Endothelial cell of umbilical vein (primary cell): ENCODE measurements around the gene SMAD2. TPM values are rescaled to one million over a fixed set of nuclear protein-coding genes. Genes with fewer than 3 reads are reported as not detected.

ENCODE experiments used
- BruUV-seq: library from RNA; stranded (reverse); fragments of 400-500 nt; replicated peaks from 2 replicates; lab custom pipeline; 2021; lab: Mats Ljungman, UMichigan
- CTCF ChIA-PET: fragments of 300-600, 350-600 bp; sonication (Branson Sonifier 250); formaldehyde crosslinking; loops from one replicate; lab custom pipeline; 2021; ENCODE audit warnings: antibody characterized with exemption, inconsistent platforms; lab: Charles Lee
- POLR2A ChIA-PET: fragments of 300-600, 350-600 bp; sonication (Branson Sonifier 250); formaldehyde crosslinking; loops from one replicate; lab custom pipeline; 2021; ENCODE audit warnings: antibody characterized with exemption, inconsistent platforms; lab: Charles Lee
- DNase-seq: peaks from one replicate; pipeline ENCODE4 v3.0.0-alpha.2; 2011; ENCODE audit warnings: low read depth, low spot score
- FAIRE-seq: peaks from 2 replicates; lab custom pipeline; 2011; peaks lifted over from hg19 to GRCh38; lab: Jason Lieb, UNC
- H2AFZ ChIP-seq: 2 replicates; pipeline ENCODE4 v1.6.0; 2012; ENCODE audit warnings: low read depth, low read length, control low read depth, inconsistent platforms
- H3K27ac ChIP-seq: 2 replicates; pipeline ENCODE4 v1.5.1; 2011; ENCODE audit warnings: low read depth, mild to moderate bottlenecking, control low read depth, low read length, moderate library complexity; ENCODE audit not compliant: insufficient read depth
- H3K27me3 ChIP-seq, 2 experiments: 2 replicates each; pipeline versions ENCODE4 v1.6.0 to v1.6.1; 2011; ENCODE audit warnings: low read length in 2 of 2, mixed read lengths in 1 of 2; ENCODE audit not compliant: control insufficient read depth in 2 of 2, insufficient read depth in 2 of 2
- H3K36me3 ChIP-seq, 2 experiments: 2 replicates in 1 of 2; 3 replicates in 1 of 2; pipeline ENCODE4 v1.5.1; 2011; ENCODE audit warnings: low read length in 2 of 2, mild to moderate bottlenecking in 1 of 2, moderate library complexity in 1 of 2; ENCODE audit not compliant: control insufficient read depth in 2 of 2, insufficient read depth in 2 of 2; ENCODE audit errors: extremely low read depth in 1 of 2
- H3K4me1 ChIP-seq: 3 replicates; pipeline ENCODE4 v1.5.1; 2011; ENCODE audit warnings: mild to moderate bottlenecking, low read length; ENCODE audit not compliant: control insufficient read depth, insufficient read depth; ENCODE audit errors: extremely low read depth
- H3K4me2 ChIP-seq: 2 replicates; pipeline ENCODE4 v1.6.1; 2011; ENCODE audit warnings: low read length, control low read depth, mixed read lengths; ENCODE audit not compliant: insufficient read depth
- H3K4me3 ChIP-seq, 3 experiments: fragments of 200-600 bp in 1 of 3; sonication (generic), shearing (Covaris generic) in 1 of 3; replicated peaks in 1 of 3; 2 replicates each; pipeline ENCODE4 v1.5.1; 2011 to 2016; ENCODE audit warnings: control low read depth in 3 of 3, low read length in 3 of 3, mild to moderate bottlenecking in 2 of 3, inconsistent platforms in 1 of 3, low read depth in 1 of 3, moderate library complexity in 1 of 3; ENCODE audit not compliant: insufficient read depth in 1 of 3
- H3K79me2 ChIP-seq: 2 replicates; pipeline ENCODE4 v1.6.0; 2012; ENCODE audit warnings: low read length, inconsistent platforms; ENCODE audit not compliant: control insufficient read depth, insufficient read depth
- H3K9ac ChIP-seq: replicated peaks from 2 replicates; pipeline ENCODE3; 2011; ENCODE audit warnings: low read length, control low read depth; ENCODE audit not compliant: insufficient read depth; ENCODE audit errors: extremely low read depth
- H3K9me1 ChIP-seq: replicated peaks from 3 replicates; pipeline ENCODE4 v1.6.0; 2011; ENCODE audit warnings: mild to moderate bottlenecking, low read length; ENCODE audit not compliant: control insufficient read depth, insufficient read depth; ENCODE audit errors: extremely low read depth
- H3K9me3 ChIP-seq: replicated peaks from 2 replicates; pipeline ENCODE4 v1.5.1; 2012; ENCODE audit warnings: low read length, inconsistent platforms; ENCODE audit not compliant: control insufficient read depth, insufficient read depth
- H4K20me1 ChIP-seq: replicated peaks from 2 replicates; pipeline ENCODE3; 2011; ENCODE audit warnings: mild to moderate bottlenecking, low read length; ENCODE audit not compliant: control insufficient read depth, insufficient read depth; ENCODE audit errors: extremely low read depth
- EZH2 ChIP-seq: IDR thresholded peaks from 2 replicates; pipeline ENCODE4 v1.6.1; 2012; ENCODE audit warnings: borderline replicate concordance, low read depth, mild to moderate bottlenecking, moderate library complexity, low read length, inconsistent platforms; ENCODE audit not compliant: severe bottlenecking
- FOS ChIP-seq: IDR thresholded peaks from 2 replicates; pipeline ENCODE4 v1.6.1; 2011; ENCODE audit warnings: mild to moderate bottlenecking, low read length, moderate library complexity, borderline replicate concordance; ENCODE audit not compliant: insufficient read depth
- GATA2 ChIP-seq: IDR thresholded peaks from 2 replicates; pipeline ENCODE4 v1.7.0; 2011; ENCODE audit warnings: low read depth, mild to moderate bottlenecking, moderate library complexity, mixed read lengths, low read length; ENCODE audit not compliant: insufficient read length, insufficient read depth
- JUN ChIP-seq: IDR thresholded peaks from 2 replicates; pipeline ENCODE4 v1.6.1; 2011; ENCODE audit warnings: borderline replicate concordance, low read depth; ENCODE audit not compliant: insufficient read length, insufficient read depth
- MYC ChIP-seq: IDR thresholded peaks from one replicate; pipeline ENCODE4 v1.6.1; 2011; ENCODE audit warnings: mild to moderate bottlenecking, low read depth, low read length
- POLR2A ChIP-seq: IDR thresholded peaks from 2 replicates; pipeline ENCODE4 v1.6.1; 2012; ENCODE audit warnings: low read depth, mild to moderate bottlenecking, control low read depth, low read length
- POLR2AphosphoS5 ChIP-seq: IDR thresholded peaks from 2 replicates; pipeline ENCODE4 v1.6.1; 2012; ENCODE audit warnings: low read depth, mild to moderate bottlenecking, control low read depth, low read length, moderate library complexity; ENCODE audit not compliant: insufficient read depth
- dilution Hi-C: fragments of 300-500 bp; cut with MboI; formaldehyde crosslinking; loops from one replicate; pipeline ENCODE4 v1.15.0; 2019; ENCODE audit warnings: low sequenced_read_pairs; ENCODE audit not compliant: extremely low pct_ligation_motif_present
- intact Hi-C: fragments of 100-400 bp; cut with micrococcal nuclease; formaldehyde crosslinking; loops from one replicate; pipeline ENCODE4 v1.10.0; 2022
- polyA plus RNA-seq, 4 experiments: library from polyadenylated mRNA; depleted of rRNA in 3 of 4; stranded (reverse) in 3 of 4; unstranded in 1 of 4; fragments of >200 nt; gene quantifications; 2 replicates each; pipeline versions ENCODE4 v1.2.1 to v1.2.3, GENCODE V29; 2011 to 2012; ENCODE audit warnings: missing spikeins in 1 of 4
- total RNA-seq: library from RNA; stranded (reverse); gene quantifications from 2 replicates; pipeline ENCODE4 v1.2.3, GENCODE V29; 2021
- TF ChIP-seq, protein P1 (sequence below), 2 donors: IDR thresholded peaks; 1 replicate in 1 of 2; 2 replicates in 1 of 2; pipeline ENCODE4 v1.5.1; 2011; ENCODE audit warnings: low read length in 2 of 2, mild to moderate bottlenecking in 2 of 2, moderate library complexity in 2 of 2, control low read depth in 1 of 2, inconsistent platforms in 1 of 2, low read depth in 1 of 2; ENCODE audit not compliant: insufficient read depth in 1 of 2; ENCODE audit errors: extremely low read depth in 1 of 2
- TF ChIP-seq, protein P2 (sequence below): IDR thresholded peaks from 2 replicates; pipeline ENCODE4 v1.6.1; 2011; ENCODE audit not compliant: insufficient read depth, insufficient read length

Gene SMAD2
- total and polyA plus RNA-seq, 2 donors (not counting 3 experiments of a cell fraction or from before 2014, with no cell fraction given): 40.3 to 123 TPM

- no peak overlapping the region for H3K4me3 ChIP-seq
- no TSS peak for BruUV-seq
- no peak overlapping the region for H3K9ac ChIP-seq
- no peak overlapping the region for H3K4me2 ChIP-seq
- dilution Hi-C loops (no loop called here), intact Hi-C loops (no loop called here)
- H2AFZ ChIP-seq: no peak overlapping the region
- no peaks in the 10 kb centered on the region for H4K20me1 ChIP-seq
- H3K36me3 ChIP-seq: no peaks in the 10 kb centered on the region
- no peaks in the 10 kb centered on the region for H3K9me3 ChIP-seq
- ChIA-PET CTCF (no interaction called here), POLR2A (no interaction called here)
- DNase-seq: no peak
- H3K9me1 ChIP-seq: no peaks in the 10 kb centered on the region
- H3K27me3 ChIP-seq: peaks cover 6 to 13% of the 10 kb centered on the region in 2 experiments
- no peaks in the 10 kb centered on the region for H3K4me1 ChIP-seq
- no peak for FAIRE-seq
- H3K79me2 ChIP-seq: no peaks in the 10 kb centered on the region
- TF ChIP-seq FOS (no peak), POLR2A (no peak), GATA2 (no peak), POLR2AphosphoS5 (no peak), JUN (no peak), EZH2 (no peak), MYC (no peak)
- TF ChIP-seq, protein P1, sequence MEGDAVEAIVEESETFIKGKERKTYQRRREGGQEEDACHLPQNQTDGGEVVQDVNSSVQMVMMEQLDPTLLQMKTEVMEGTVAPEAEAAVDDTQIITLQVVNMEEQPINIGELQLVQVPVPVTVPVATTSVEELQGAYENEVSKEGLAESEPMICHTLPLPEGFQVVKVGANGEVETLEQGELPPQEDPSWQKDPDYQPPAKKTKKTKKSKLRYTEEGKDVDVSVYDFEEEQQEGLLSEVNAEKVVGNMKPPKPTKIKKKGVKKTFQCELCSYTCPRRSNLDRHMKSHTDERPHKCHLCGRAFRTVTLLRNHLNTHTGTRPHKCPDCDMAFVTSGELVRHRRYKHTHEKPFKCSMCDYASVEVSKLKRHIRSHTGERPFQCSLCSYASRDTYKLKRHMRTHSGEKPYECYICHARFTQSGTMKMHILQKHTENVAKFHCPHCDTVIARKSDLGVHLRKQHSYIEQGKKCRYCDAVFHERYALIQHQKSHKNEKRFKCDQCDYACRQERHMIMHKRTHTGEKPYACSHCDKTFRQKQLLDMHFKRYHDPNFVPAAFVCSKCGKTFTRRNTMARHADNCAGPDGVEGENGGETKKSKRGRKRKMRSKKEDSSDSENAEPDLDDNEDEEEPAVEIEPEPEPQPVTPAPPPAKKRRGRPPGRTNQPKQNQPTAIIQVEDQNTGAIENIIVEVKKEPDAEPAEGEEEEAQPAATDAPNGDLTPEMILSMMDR (IDR thresholded peaks at IDR 0.05; ENCODE audit: extremely low read depth in 1 of 2, insufficient read depth in 1 of 2, low read depth in 1 of 2, low read length in 2 of 2): no peak
- TF ChIP-seq, protein P2, sequence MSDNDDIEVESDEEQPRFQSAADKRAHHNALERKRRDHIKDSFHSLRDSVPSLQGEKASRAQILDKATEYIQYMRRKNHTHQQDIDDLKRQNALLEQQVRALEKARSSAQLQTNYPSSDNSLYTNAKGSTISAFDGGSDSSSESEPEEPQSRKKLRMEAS: no peak
- no peak overlapping the region for H3K27ac ChIP-seq
Observed at GRCh38 chr18:47944972-47945852, 14.8 kb upstream of the SMAD2 start.
